Measurements from ENCODE around the gene TMEM229B. TPM values are rescaled to one million over a fixed set of nuclear protein-coding genes. Genes with fewer than 3 reads are reported as not detected.

TMEM229B gene
- total RNA-seq, 1 donor from 2014 or later, result 1.4 TPM

- Histone ChIP-seq H3K9me3 (replicated peaks) (no peaks in the 10 kb centered on the region), H3K36me3 (no peaks in the 10 kb centered on the region), H3K27ac (replicated peaks) (no peak overlapping the region), H3K4me3 (no peak overlapping the region), H3K27me3 (ENCODE audit: low read depth) (peaks cover 6% of the 10 kb centered on the region), H3K4me1 (peaks cover 19% of the 10 kb centered on the region)
- no peak for DNase-seq
- intact Hi-C loops (cut with micrococcal nuclease), result loop anchor here (5.0 kb wide), 1 partner anchor 144 kb away; no protein-coding TSS in a partner anchor
- no peak for TF ChIP-seq CTCF (IDR thresholded peaks at IDR 0.05; ENCODE audit: borderline replicate concordance)
Observed at GRCh38 chr14:67428501-67429031, 60.0 kb downstream of the TMEM229B start.

GRCh38 chr14:67426983-67427606, 61.4 kb downstream of the TMEM229B start:
- peak; percentile 82 for TF ChIP-seq CTCF (IDR thresholded peaks at IDR 0.05; ENCODE audit: borderline replicate concordance)

GRCh38 chr14:67426161-67426560, 62.4 kb downstream of the TMEM229B start:
- no peak for DNase-seq
- no peak for TF ChIP-seq CTCF (IDR thresholded peaks at IDR 0.05; ENCODE audit: borderline replicate concordance)
- H3K27ac ChIP-seq (replicated peaks), result no peak overlapping the region
- peaks cover 6% of the 10 kb centered on the region for H3K27me3 ChIP-seq (ENCODE audit: low read depth)
- no peak overlapping the region for H3K4me3 ChIP-seq
- intact Hi-C loops (cut with micrococcal nuclease), result loop anchor here (5.0 kb wide), 1 partner anchor 146 kb away; no protein-coding TSS in a partner anchor
- H3K36me3 ChIP-seq, result no peaks in the 10 kb centered on the region
- no peaks in the 10 kb centered on the region for H3K9me3 ChIP-seq (replicated peaks)
- peaks cover 15% of the 10 kb centered on the region for H3K4me1 ChIP-seq

More at GRCh38 chr14:67426983-67427606, 61.4 kb downstream of the TMEM229B start:
- peaks cover 19% of the 10 kb centered on the region for H3K4me1 ChIP-seq
- H3K27me3 ChIP-seq (ENCODE audit: low read depth), result peaks cover 6% of the 10 kb centered on the region
- no peak overlapping the region for H3K4me3 ChIP-seq
- no peak overlapping the region for H3K27ac ChIP-seq (replicated peaks)
- intact Hi-C loops (cut with micrococcal nuclease), result loop anchor here (5.0 kb wide), 1 partner anchor 145 kb away; no protein-coding TSS in a partner anchor
- DNase-seq, result peak; percentile 62
- no peaks in the 10 kb centered on the region for H3K36me3 ChIP-seq
- no peaks in the 10 kb centered on the region for H3K9me3 ChIP-seq (replicated peaks)

GRCh38 chr14:67425608-67426007, 62.9 kb downstream of the TMEM229B start:
- intact Hi-C loops (cut with micrococcal nuclease), result loop anchor here (5.0 kb wide), 1 partner anchor 147 kb away; no protein-coding TSS in a partner anchor
- no peaks in the 10 kb centered on the region for H3K36me3 ChIP-seq

GRCh38 chr14:67424539-67424938, 64.0 kb downstream of the TMEM229B start:
- no peaks in the 10 kb centered on the region for H3K36me3 ChIP-seq
- peaks cover 6% of the 10 kb centered on the region for H3K27me3 ChIP-seq (ENCODE audit: low read depth)
- no peak for DNase-seq
- H3K4me3 ChIP-seq, result no peak overlapping the region
- no peak for TF ChIP-seq CTCF (IDR thresholded peaks at IDR 0.05; ENCODE audit: borderline replicate concordance)
- H3K27ac ChIP-seq (replicated peaks), result no peak overlapping the region
- H3K9me3 ChIP-seq (replicated peaks), result no peaks in the 10 kb centered on the region
- intact Hi-C loops (cut with micrococcal nuclease), result no loop called here
- peaks cover 15% of the 10 kb centered on the region for H3K4me1 ChIP-seq

More at GRCh38 chr14:67425608-67426007, 62.9 kb downstream of the TMEM229B start:
- DNase-seq, result no peak
- no peaks in the 10 kb centered on the region for H3K9me3 ChIP-seq (replicated peaks)
- H3K27me3 ChIP-seq (ENCODE audit: low read depth), result peaks cover 6% of the 10 kb centered on the region
- peaks cover 15% of the 10 kb centered on the region for H3K4me1 ChIP-seq
- no peak overlapping the region for H3K4me3 ChIP-seq
- H3K27ac ChIP-seq (replicated peaks), result no peak overlapping the region
- TF ChIP-seq CTCF (IDR thresholded peaks at IDR 0.05; ENCODE audit: borderline replicate concordance), result no peak

All from left ventricle myocardium inferior (tissue), 1 donor.